SK-N-SH treated with all-trans-retinoic acid at 6 μM for 48 hours (cell line): ENCODE measurements around the gene CCDC178.

Experiments used
- ATAC-seq: fragments of 200-7000 bp; cut with Tn5 transposase; 3 replicates; pipeline ENCODE4 v1.9.1; 2020; ENCODE audit warnings: mild to moderate bottlenecking, moderate library complexity
- ARNTL ChIP-seq: fragments of 450-650 bp; formaldehyde crosslinking; IDR thresholded peaks from 2 replicates; pipeline ENCODE4 v1.5.0; 2020; ENCODE audit warnings: low read depth, mild to moderate bottlenecking, moderate library complexity, borderline replicate concordance
- BACH2 ChIP-seq: fragments of 250-450 bp; sonication (Bioruptor Pico); IDR thresholded peaks from 2 replicates; pipeline ENCODE4 v1.9.0; 2021; ENCODE audit warnings: mild to moderate bottlenecking, borderline replicate concordance
- CSDC2 ChIP-seq: fragments of 250-450 bp; sonication (Bioruptor Pico); IDR thresholded peaks from 2 replicates; pipeline ENCODE4 v1.5.0; 2020; ENCODE audit warnings: mild to moderate bottlenecking, moderate library complexity
- CSRNP3 ChIP-seq: fragments of 250-450 bp; sonication (Bioruptor Pico); IDR thresholded peaks from 2 replicates; pipeline ENCODE4 v1.5.1; 2021; ENCODE audit warnings: mild to moderate bottlenecking, moderate library complexity
- ESRRG ChIP-seq: fragments of 250-450 bp; sonication (Bioruptor Pico); IDR thresholded peaks from 2 replicates; pipeline ENCODE4 v1.6.1; 2021; ENCODE audit warnings: mild to moderate bottlenecking
- ISL1 ChIP-seq: fragments of 250-450 bp; sonication (Bioruptor Pico); IDR thresholded peaks from 2 replicates; pipeline ENCODE4 v2.1.2; 2022; ENCODE audit warnings: mild to moderate bottlenecking, moderate library complexity
- OSR1 ChIP-seq: fragments of 250-450 bp; sonication (Bioruptor Pico); IDR thresholded peaks from 2 replicates; pipeline ENCODE4 v1.8.0; 2022; ENCODE audit warnings: moderate library complexity, mild to moderate bottlenecking, inconsistent platforms
- RARB ChIP-seq: fragments of 250-450 bp; sonication (Bioruptor Pico); IDR thresholded peaks from 2 replicates; pipeline ENCODE4 v1.8.0; 2021; ENCODE audit warnings: mild to moderate bottlenecking, moderate library complexity
- SNAI2 ChIP-seq: fragments of 250-450 bp; sonication (Bioruptor Pico); IDR thresholded peaks from 2 replicates; pipeline ENCODE4 v1.5.0; 2020; ENCODE audit warnings: mild to moderate bottlenecking, moderate library complexity
- TCF4 ChIP-seq: fragments of 250-450 bp; sonication (Bioruptor Pico); IDR thresholded peaks from 2 replicates; pipeline ENCODE4 v1.8.0; 2021; ENCODE audit warnings: mild to moderate bottlenecking, moderate library complexity, borderline replicate concordance
- TSHZ2 ChIP-seq: fragments of 250-450 bp; sonication (Bioruptor Pico); IDR thresholded peaks from 2 replicates; pipeline ENCODE4 v1.5.0; 2020; ENCODE audit warnings: mild to moderate bottlenecking, moderate library complexity
- ZC3H10 ChIP-seq: fragments of 250-450 bp; sonication (Bioruptor Pico); IDR thresholded peaks from 2 replicates; pipeline ENCODE4 v1.5.1; 2021; ENCODE audit warnings: mild to moderate bottlenecking, moderate library complexity
- ZFP3 ChIP-seq: fragments of 250-450 bp; sonication (Bioruptor Pico); IDR thresholded peaks from 2 replicates; pipeline ENCODE4 v1.5.0; 2020; ENCODE audit warnings: mild to moderate bottlenecking, moderate library complexity
- ZFP30 ChIP-seq: fragments of 450-650 bp; formaldehyde crosslinking; IDR thresholded peaks from 2 replicates; pipeline ENCODE4 v1.5.0; 2022; ENCODE audit warnings: mild to moderate bottlenecking, moderate library complexity
- ZNF565 ChIP-seq: fragments of 450-650 bp; formaldehyde crosslinking; conservative IDR thresholded peaks from 2 replicates; pipeline ENCODE4 v1.5.0; 2020; ENCODE audit warnings: low read depth, mild to moderate bottlenecking, moderate library complexity
- ZNF70 ChIP-seq: fragments of 450-650 bp; formaldehyde crosslinking; IDR thresholded peaks from 2 replicates; pipeline ENCODE4 v1.5.0; 2020; ENCODE audit warnings: mild to moderate bottlenecking, moderate library complexity
- TF ChIP-seq, protein P1 (sequence below): fragments of 250-450 bp; sonication (Bioruptor Pico); IDR thresholded peaks from 2 replicates; pipeline ENCODE4 v1.8.0; 2020; ENCODE audit warnings: mild to moderate bottlenecking, moderate library complexity, borderline replicate concordance
- TF ChIP-seq, protein P2 (sequence below): fragments of 250-450 bp; sonication (Bioruptor Pico); IDR thresholded peaks from 2 replicates; pipeline ENCODE4 v1.8.0; 2021; ENCODE audit warnings: low read depth, mild to moderate bottlenecking, moderate library complexity, borderline replicate concordance
- TF ChIP-seq, protein P3 (sequence below): fragments of 250-450 bp; sonication (Bioruptor Pico); IDR thresholded peaks from 2 replicates; pipeline ENCODE4 v1.5.1; 2020; ENCODE audit warnings: low read depth, mild to moderate bottlenecking, moderate library complexity

CCDC178 gene

GRCh38 chr18:32893915-32894314 lies 546.6 kb downstream of the CCDC178 start:
- ATAC-seq: peak; percentile 75
- TF ChIP-seq, protein P1, sequence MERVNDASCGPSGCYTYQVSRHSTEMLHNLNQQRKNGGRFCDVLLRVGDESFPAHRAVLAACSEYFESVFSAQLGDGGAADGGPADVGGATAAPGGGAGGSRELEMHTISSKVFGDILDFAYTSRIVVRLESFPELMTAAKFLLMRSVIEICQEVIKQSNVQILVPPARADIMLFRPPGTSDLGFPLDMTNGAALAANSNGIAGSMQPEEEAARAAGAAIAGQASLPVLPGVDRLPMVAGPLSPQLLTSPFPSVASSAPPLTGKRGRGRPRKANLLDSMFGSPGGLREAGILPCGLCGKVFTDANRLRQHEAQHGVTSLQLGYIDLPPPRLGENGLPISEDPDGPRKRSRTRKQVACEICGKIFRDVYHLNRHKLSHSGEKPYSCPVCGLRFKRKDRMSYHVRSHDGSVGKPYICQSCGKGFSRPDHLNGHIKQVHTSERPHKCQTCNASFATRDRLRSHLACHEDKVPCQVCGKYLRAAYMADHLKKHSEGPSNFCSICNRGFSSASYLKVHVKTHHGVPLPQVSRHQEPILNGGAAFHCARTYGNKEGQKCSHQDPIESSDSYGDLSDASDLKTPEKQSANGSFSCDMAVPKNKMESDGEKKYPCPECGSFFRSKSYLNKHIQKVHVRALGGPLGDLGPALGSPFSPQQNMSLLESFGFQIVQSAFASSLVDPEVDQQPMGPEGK: no peak
- TF ChIP-seq OSR1 (CRISPR knock-in tag): no peak
- TF ChIP-seq ZNF70 (CRISPR knock-in tag): no peak
- TF ChIP-seq RARB (CRISPR knock-in tag): no peak

DNA sequence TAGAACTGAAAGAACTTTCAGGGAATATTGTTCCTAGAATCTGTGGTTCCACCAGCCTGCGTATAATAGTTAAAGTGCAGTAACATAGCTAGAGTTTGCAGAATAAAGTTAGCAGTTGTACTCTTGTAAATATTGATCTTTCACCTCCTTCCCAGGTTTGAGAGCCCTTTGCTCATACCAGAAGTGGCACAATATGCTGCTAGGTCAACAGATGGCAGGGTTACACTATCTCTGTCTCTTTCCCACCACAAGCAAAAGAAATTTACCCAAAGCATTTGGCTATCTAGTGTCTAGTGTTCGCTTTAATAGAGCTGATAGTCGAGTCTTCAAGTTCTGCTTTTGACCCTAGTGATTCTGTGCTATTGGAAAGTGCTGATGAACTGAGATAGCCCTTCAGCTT lies 548.7 kb downstream of the CCDC178 start:
- TF ChIP-seq SNAI2 (no peak), CSRNP3 (CRISPR knock-in tag) (no peak), CSDC2 (CRISPR knock-in tag) (no peak), ZNF70 (CRISPR knock-in tag) (no peak)
- ATAC-seq: no peak

DNA sequence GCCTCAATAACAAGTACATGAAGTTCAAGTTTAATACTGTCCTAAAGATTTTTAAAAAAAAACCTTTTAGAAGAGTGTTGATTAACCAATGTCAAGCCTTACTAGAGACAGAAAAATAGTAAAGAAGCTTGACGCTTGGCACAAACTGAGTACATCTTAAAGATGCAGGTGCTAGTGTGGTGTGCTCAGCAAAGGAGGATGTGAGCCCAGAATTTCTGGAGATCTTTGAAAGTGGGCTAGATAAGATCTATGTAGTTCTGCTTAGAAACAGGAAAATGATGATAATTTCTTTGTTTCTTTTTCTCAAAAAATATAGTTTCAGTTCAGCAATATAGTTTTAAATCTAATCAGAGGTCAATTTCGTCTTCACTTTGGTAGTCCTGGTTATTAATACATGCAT lies 549.4 kb downstream of the CCDC178 start:
- no peak for TF ChIP-seq ZNF70 (CRISPR knock-in tag)
- TF ChIP-seq ARNTL (CRISPR knock-in tag): no peak
- TF ChIP-seq CSDC2 (CRISPR knock-in tag): no peak
- no peak for TF ChIP-seq TCF4 (CRISPR knock-in tag)
- TF ChIP-seq RARB (CRISPR knock-in tag): no peak
- no peak for TF ChIP-seq ZNF565 (CRISPR knock-in tag)
- TF ChIP-seq TSHZ2: no peak
- no peak for TF ChIP-seq BACH2 (CRISPR knock-in tag)
- no peak for TF ChIP-seq OSR1 (CRISPR knock-in tag)
- no peak for TF ChIP-seq ZC3H10 (CRISPR knock-in tag)
- no peak for TF ChIP-seq ISL1
- TF ChIP-seq ZFP3 (CRISPR knock-in tag): no peak
- no peak for TF ChIP-seq SNAI2
- TF ChIP-seq, protein P1: no peak
- no peak for TF ChIP-seq ZFP30 (CRISPR knock-in tag)
- TF ChIP-seq, protein P2, sequence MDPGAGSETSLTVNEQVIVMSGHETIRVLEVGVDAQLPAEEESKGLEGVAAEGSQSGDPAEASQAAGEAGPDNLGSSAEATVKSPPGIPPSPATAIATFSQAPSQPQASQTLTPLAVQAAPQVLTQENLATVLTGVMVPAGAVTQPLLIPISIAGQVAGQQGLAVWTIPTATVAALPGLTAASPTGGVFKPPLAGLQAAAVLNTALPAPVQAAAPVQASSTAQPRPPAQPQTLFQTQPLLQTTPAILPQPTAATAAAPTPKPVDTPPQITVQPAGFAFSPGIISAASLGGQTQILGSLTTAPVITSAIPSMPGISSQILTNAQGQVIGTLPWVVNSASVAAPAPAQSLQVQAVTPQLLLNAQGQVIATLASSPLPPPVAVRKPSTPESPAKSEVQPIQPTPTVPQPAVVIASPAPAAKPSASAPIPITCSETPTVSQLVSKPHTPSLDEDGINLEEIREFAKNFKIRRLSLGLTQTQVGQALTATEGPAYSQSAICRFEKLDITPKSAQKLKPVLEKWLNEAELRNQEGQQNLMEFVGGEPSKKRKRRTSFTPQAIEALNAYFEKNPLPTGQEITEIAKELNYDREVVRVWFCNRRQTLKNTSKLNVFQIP: no peak
- ATAC-seq: no peak

- TF ChIP-seq, protein P3, sequence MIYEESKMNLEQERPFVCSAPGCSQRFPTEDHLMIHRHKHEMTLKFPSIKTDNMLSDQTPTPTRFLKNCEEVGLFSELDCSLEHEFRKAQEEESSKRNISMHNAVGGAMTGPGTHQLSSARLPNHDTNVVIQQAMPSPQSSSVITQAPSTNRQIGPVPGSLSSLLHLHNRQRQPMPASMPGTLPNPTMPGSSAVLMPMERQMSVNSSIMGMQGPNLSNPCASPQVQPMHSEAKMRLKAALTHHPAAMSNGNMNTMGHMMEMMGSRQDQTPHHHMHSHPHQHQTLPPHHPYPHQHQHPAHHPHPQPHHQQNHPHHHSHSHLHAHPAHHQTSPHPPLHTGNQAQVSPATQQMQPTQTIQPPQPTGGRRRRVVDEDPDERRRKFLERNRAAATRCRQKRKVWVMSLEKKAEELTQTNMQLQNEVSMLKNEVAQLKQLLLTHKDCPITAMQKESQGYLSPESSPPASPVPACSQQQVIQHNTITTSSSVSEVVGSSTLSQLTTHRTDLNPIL (CRISPR knock-in tag): no peak
- TF ChIP-seq ESRRG (CRISPR knock-in tag) (no peak), ZFP3 (CRISPR knock-in tag) (no peak)
- no peak for ATAC-seq
These were observed 550.6 kb downstream of the CCDC178 start for GRCh38 chr18:32889615-32890593.
